MCF 10A (cell line): ENCODE measurements around the gene MDM2. TPM values are rescaled to one million over a fixed set of nuclear protein-coding genes. Genes with fewer than 3 reads are reported as not detected.
A peak's percentile ranks its signal among the peaks of the same experiment; 100 is the strongest.
"Not testable (repeated sequence)": the region's sequence is repeated elsewhere in the genome, so short reads cannot be mapped to it uniquely, and the experiment has no call there.

Experiments
- BruUV-seq: library from RNA; stranded (reverse); fragments of 400-500 nt; replicated peaks from 2 replicates; lab custom pipeline; 2021; lab: Mats Ljungman, UMichigan
- CTCF ChIA-PET: fragments of 300-600 bp; sonication (Branson Sonifier 250); formaldehyde crosslinking; extraction: SDS; loops from one replicate; lab custom pipeline; 2021; ENCODE audit warnings: antibody characterized with exemption, inconsistent platforms; lab: Yijun Ruan, JAX
- POLR2A ChIA-PET: fragments of 300-600, 350-650 bp; sonication (Branson Sonifier 250); formaldehyde crosslinking; extraction: SDS; loops from one replicate; lab custom pipeline; 2020; ENCODE audit warnings: antibody characterized with exemption, inconsistent platforms; lab: Yijun Ruan, JAX
- DNase-seq: peaks from one replicate; pipeline ENCODE4 v3.0.0-alpha.2; 2018; ENCODE audit not compliant: unreplicated experiment
- H3K27ac Mint-ChIP-seq: one replicate; pipeline ENCODE4 v1.8.0; 2022; ENCODE audit warnings: mild to moderate bottlenecking, low read depth, mixed read lengths; ENCODE audit not compliant: unreplicated experiment
- H3K27me3 Mint-ChIP-seq: one replicate; pipeline ENCODE4 v1.8.0; 2022; ENCODE audit warnings: mixed read lengths; ENCODE audit not compliant: insufficient read depth, unreplicated experiment
- H3K36me3 Mint-ChIP-seq: one replicate; pipeline ENCODE4 v1.8.0; 2022; ENCODE audit warnings: mild to moderate bottlenecking, moderate library complexity, mixed read lengths; ENCODE audit not compliant: insufficient read depth, unreplicated experiment
- H3K4me1 Mint-ChIP-seq: one replicate; pipeline ENCODE4 v1.8.0; 2022; ENCODE audit warnings: mixed read lengths; ENCODE audit not compliant: insufficient read depth, unreplicated experiment
- H3K4me3 Mint-ChIP-seq: one replicate; pipeline ENCODE4 v1.8.0; 2022; ENCODE audit warnings: mild to moderate bottlenecking, moderate library complexity, mixed read lengths; ENCODE audit not compliant: unreplicated experiment
- H3K9me3 Mint-ChIP-seq: one replicate; pipeline ENCODE4 v1.8.0; 2022; ENCODE audit warnings: mixed read lengths; ENCODE audit not compliant: unreplicated experiment
- CTCF ChIP-seq: fragments of 200-600 bp; IDR thresholded peaks from one replicate; pipeline ENCODE4 v1.8.0; 2022; ENCODE audit warnings: antibody characterized with exemption, mild to moderate bottlenecking; ENCODE audit not compliant: unreplicated experiment
- intact Hi-C: fragments of 100-400 bp; cut with micrococcal nuclease; formaldehyde crosslinking; loops from 2 replicates; pipeline ENCODE4 v1.14.1; 2022
- total RNA-seq: library from RNA; stranded (reverse); gene quantifications from 2 replicates; pipeline ENCODE4 v1.2.3, GENCODE V29; 2022

Gene MDM2
- total RNA-seq, 1 experiment from 2014 or later = 383 TPM

GRCh38 chr12:68808388-68809189, 612 bp downstream of the MDM2 start:
- Mint-ChIP-seq H3K9me3 (no peaks in the 10 kb centered on the region), H3K27me3 (no peaks in the 10 kb centered on the region), H3K4me1 (peaks cover 15% of the 10 kb centered on the region), H3K27ac (peak overlapping the region; percentile 94), H3K4me3 (peak overlapping the region; percentile 90), H3K36me3 (peaks cover 57% of the 10 kb centered on the region)
- ChIA-PET POLR2A (interaction anchor here (0.6 to 3.3 kb wide), 36 partner anchors 10 to 706 kb away, joined by 3 to 185 read pairs (median 5); partner anchors contain the start of genes CPSF6, NUP107, RAP1B and SLC35E3), CTCF (interaction anchor here (0.6 to 2.8 kb wide), 10 partner anchors 9 to 91 kb away, joined by 3 to 13 read pairs (median 4); no protein-coding TSS in a partner anchor)
- no TSS peak for BruUV-seq
- intact Hi-C loops = loop anchor here (1.0 to 10.0 kb wide), 2 partner anchors 21 to 474 kb away; partner anchors contain the start of gene MDM1
- peak; percentile 98 for DNase-seq
- no peak for TF ChIP-seq CTCF

- peak overlapping the region; percentile 94 for H3K27ac Mint-ChIP-seq
- CTCF ChIA-PET = interaction anchor here (0.5 to 2.8 kb wide), 9 partner anchors 8 to 1415 kb away, joined by 3 to 13 read pairs (median 3); no protein-coding TSS in a partner anchor
- H3K9me3 Mint-ChIP-seq = no peaks in the 10 kb centered on the region
- DNase-seq = no peak
- POLR2A ChIA-PET = interaction anchor here (0.6 to 3.3 kb wide), 26 partner anchors 10 to 707 kb away, joined by 3 to 185 read pairs (median 5); partner anchors contain the start of genes NUP107, RAP1B and SLC35E3
- intact Hi-C loops = loop anchor here (10.0 kb wide), 1 partner anchor 475 kb away; the partner anchor contains the start of gene MDM1
- H3K27me3 Mint-ChIP-seq = no peaks in the 10 kb centered on the region
- H3K4me1 Mint-ChIP-seq = peaks cover 15% of the 10 kb centered on the region
- H3K4me3 Mint-ChIP-seq = peak overlapping the region; percentile 90
- TF ChIP-seq CTCF = no peak
- TSS peak; percentile 62 for BruUV-seq
- peaks cover 65% of the 10 kb centered on the region for H3K36me3 Mint-ChIP-seq
These were observed 1.4 kb downstream of the MDM2 start for GRCh38 chr12:68809190-68810026.

GRCh38 chr12:68810027-68810389, 2.0 kb downstream of the MDM2 start:
- H3K9me3 Mint-ChIP-seq, BruUV-seq, CTCF ChIA-PET, H3K27ac Mint-ChIP-seq, intact Hi-C loops, DNase-seq, H3K27me3 Mint-ChIP-seq: not testable (repeated sequence)
- H3K36me3 Mint-ChIP-seq = peaks cover 71% of the 10 kb centered on the region
- POLR2A ChIA-PET = interaction anchor here (0.6 to 1.0 kb wide), 3 partner anchors 21 to 445 kb away, joined by 3 read pairs; no protein-coding TSS in a partner anchor
- H3K4me1 Mint-ChIP-seq = peaks cover 17% of the 10 kb centered on the region
- peak overlapping the region; percentile 90 for H3K4me3 Mint-ChIP-seq

GRCh38 chr12:68811573-68811972, 3.6 kb downstream of the MDM2 start:
- Mint-ChIP-seq H3K36me3 (peaks cover 87% of the 10 kb centered on the region), H3K4me3 (peak overlapping the region; percentile 90), H3K4me1 (peaks cover 14% of the 10 kb centered on the region)
- H3K9me3 Mint-ChIP-seq, H3K27ac Mint-ChIP-seq, BruUV-seq, DNase-seq, intact Hi-C loops, H3K27me3 Mint-ChIP-seq: not testable (repeated sequence)
- ChIA-PET POLR2A (interaction anchor here (0.7 to 3.7 kb wide), 7 partner anchors 10 to 201 kb away, joined by 3 to 23 read pairs (median 12); partner anchors contain the start of genes RAP1B and SLC35E3), CTCF (interaction anchor here (0.6 to 2.9 kb wide), 3 partner anchors 11 to 345 kb away, joined by 3 to 6 read pairs (median 4); no protein-coding TSS in a partner anchor)
